Keratinocyte (primary cell): ENCODE data around the gene PRKAG1. TPM values are rescaled to one million over a fixed set of nuclear protein-coding genes. Genes with fewer than 3 reads are reported as not detected.

Experiments used
- DNase-seq: peaks from one replicate; pipeline ENCODE4 v3.0.0-alpha.2; 2011; ENCODE audit warnings: low read depth, missing footprints, low spot score
- FAIRE-seq: peaks from 2 replicates; lab custom pipeline; 2011; peaks lifted over from hg19 to GRCh38; lab: Jason Lieb, UNC
- H2AFZ ChIP-seq: 2 replicates; pipeline ENCODE4 v1.6.0; 2012; ENCODE audit warnings: low read length, control low read depth, inconsistent platforms; ENCODE audit not compliant: control insufficient read depth
- H3K27ac ChIP-seq: 2 replicates; pipeline ENCODE4 v1.5.1; 2011; ENCODE audit warnings: low read length; ENCODE audit not compliant: control insufficient read depth, insufficient read depth
- H3K27me3 ChIP-seq: 3 replicates; pipeline ENCODE4 v1.6.0; 2011; ENCODE audit warnings: low read length; ENCODE audit not compliant: control insufficient read depth, insufficient read depth; ENCODE audit errors: extremely low read depth
- H3K36me3 ChIP-seq, 2 experiments: 2 replicates in 1 of 2; 3 replicates in 1 of 2; pipeline ENCODE4 v1.5.1; 2011; ENCODE audit warnings: low read length in 2 of 2, mild to moderate bottlenecking in 1 of 2; ENCODE audit not compliant: control insufficient read depth in 2 of 2, insufficient read depth in 2 of 2; ENCODE audit errors: extremely low read depth in 1 of 2
- H3K4me1 ChIP-seq: 3 replicates; pipeline ENCODE4 v1.5.1; 2011; ENCODE audit warnings: low read length; ENCODE audit not compliant: control insufficient read depth, insufficient read depth; ENCODE audit errors: extremely low read depth
- H3K4me2 ChIP-seq: 3 replicates; pipeline ENCODE4 v1.6.0; 2011; ENCODE audit warnings: low read depth, low read length; ENCODE audit not compliant: control insufficient read depth, insufficient read depth; ENCODE audit errors: extremely low read depth
- H3K4me3 ChIP-seq, 3 experiments: fragments of 200-600 bp in 1 of 3; sonication (generic) in 1 of 3; 2 replicates in 2 of 3; 3 replicates in 1 of 3; pipeline ENCODE4 v1.5.1; 2011 to 2016; ENCODE audit warnings: low read length in 3 of 3, mild to moderate bottlenecking in 3 of 3, control low read depth in 2 of 3, inconsistent platforms in 1 of 3, low read depth in 1 of 3, mixed read lengths in 1 of 3, mixed run types in 1 of 3, moderate library complexity in 1 of 3; ENCODE audit not compliant: control insufficient read depth in 2 of 3, insufficient read depth in 2 of 3; ENCODE audit errors: extremely low read depth in 1 of 3
- H3K79me2 ChIP-seq: 2 replicates; pipeline ENCODE4 v1.6.0; 2012; ENCODE audit warnings: low read length; ENCODE audit not compliant: control insufficient read depth, insufficient read depth
- H3K9ac ChIP-seq: 3 replicates; pipeline ENCODE4 v1.6.0; 2011; ENCODE audit warnings: low read length; ENCODE audit not compliant: control insufficient read depth, insufficient read depth; ENCODE audit errors: extremely low read depth
- H3K9me1 ChIP-seq: 3 replicates; pipeline ENCODE4 v1.6.0; 2011; ENCODE audit warnings: low read length; ENCODE audit not compliant: control insufficient read depth, insufficient read depth; ENCODE audit errors: extremely low read depth
- H3K9me3 ChIP-seq: 2 replicates; pipeline ENCODE4 v1.5.1; 2012; ENCODE audit warnings: low read depth, low read length; ENCODE audit not compliant: control insufficient read depth
- H4K20me1 ChIP-seq: 3 replicates; pipeline ENCODE4 v1.6.0; 2011; ENCODE audit warnings: low read length; ENCODE audit not compliant: control insufficient read depth, insufficient read depth; ENCODE audit errors: extremely low read depth
- CTCF ChIP-seq, 3 experiments: IDR thresholded peaks in 1 of 3; conservative IDR thresholded peaks in 1 of 3; optimal IDR thresholded peaks in 1 of 3; 2 replicates in 2 of 3; 3 replicates in 1 of 3; pipeline versions ENCODE3 to v1.5.1; 2011; ENCODE audit warnings: low read length in 3 of 3, mild to moderate bottlenecking in 3 of 3, moderate library complexity in 2 of 3, control low read depth in 1 of 3, inconsistent platforms in 1 of 3; ENCODE audit not compliant: insufficient read depth in 2 of 3; ENCODE audit errors: extremely low read depth in 1 of 3
- EZH2 ChIP-seq: IDR thresholded peaks from one replicate; pipeline ENCODE4 v1.6.1; 2012; ENCODE audit warnings: inconsistent platforms, mild to moderate bottlenecking, low read length, moderate library complexity
- dilution Hi-C: fragments of 300-500 bp; cut with MboI; formaldehyde crosslinking; loops from one replicate; pipeline ENCODE4 v1.7.0; 2020; ENCODE audit warnings: low sequenced_read_pairs; ENCODE audit not compliant: extremely low pct_ligation_motif_present
- polyA plus RNA-seq, 5 experiments: library from polyadenylated mRNA; depleted of rRNA in 3 of 5; stranded (reverse) in 3 of 5; stranded (forward) in 1 of 5; unstranded in 1 of 5; fragments of >200 nt; gene quantifications; 1 replicate in 1 of 5; 2 replicates in 3 of 5; 3 replicates in 1 of 5; pipeline versions ENCODE4 v1.2.1 to v1.2.3, GENCODE V29; 2011 to 2012; ENCODE audit warnings: missing spikeins in 2 of 5, low read depth in 1 of 5, low replicate concordance in 1 of 5

PRKAG1 gene
- polyA plus RNA-seq, 1 donor (not counting 4 experiments of a cell fraction or from before 2014, with no cell fraction given): 125 TPM

- no peak overlapping the region for H2AFZ ChIP-seq
- no peak overlapping the region for H3K4me3 ChIP-seq
- no peaks in the 10 kb centered on the region for H3K27me3 ChIP-seq
- no peak overlapping the region for H3K4me2 ChIP-seq
- no peak overlapping the region for H3K27ac ChIP-seq
- H3K36me3 ChIP-seq: peaks cover 36 to 54% of the 10 kb centered on the region in 2 experiments
- TF ChIP-seq EZH2 (no peak), CTCF (optimal IDR thresholded peaks at IDR 0.05 in 1 of 3, IDR thresholded peaks at IDR 0.05 in 1 of 3, conservative IDR thresholded peaks at IDR 0.05 in 1 of 3; ENCODE audit: extremely low read depth in 1 of 3, insufficient read depth in 2 of 3, low read length in 3 of 3) (no peak)
- H4K20me1 ChIP-seq: no peaks in the 10 kb centered on the region
- dilution Hi-C loops: no loop called here
- H3K4me1 ChIP-seq: no peaks in the 10 kb centered on the region
- H3K79me2 ChIP-seq: no peaks in the 10 kb centered on the region
- FAIRE-seq (no peak), DNase-seq (no peak)
- H3K9ac ChIP-seq: no peak overlapping the region
- no peaks in the 10 kb centered on the region for H3K9me3 ChIP-seq
- H3K9me1 ChIP-seq: no peaks in the 10 kb centered on the region
Measured at GRCh38 chr12:49025463-49025862, 6.9 kb upstream of the PRKAG1 start.

- Histone ChIP-seq H3K36me3 (peaks cover 31 to 52% of the 10 kb centered on the region in 2 experiments), H3K9ac (no peak overlapping the region), H3K4me3 (no peak overlapping the region), H3K9me1 (no peaks in the 10 kb centered on the region), H3K27ac (no peak overlapping the region), H4K20me1 (no peaks in the 10 kb centered on the region), H3K9me3 (no peaks in the 10 kb centered on the region), H2AFZ (no peak overlapping the region), H3K4me2 (no peak overlapping the region), H3K79me2 (no peaks in the 10 kb centered on the region), H3K4me1 (no peaks in the 10 kb centered on the region), H3K27me3 (no peaks in the 10 kb centered on the region)
- dilution Hi-C loops: no loop called here
- DNase-seq (no peak), FAIRE-seq (no peak)
- no peak for TF ChIP-seq CTCF (optimal IDR thresholded peaks at IDR 0.05 in 1 of 3, IDR thresholded peaks at IDR 0.05 in 1 of 3, conservative IDR thresholded peaks at IDR 0.05 in 1 of 3; ENCODE audit: extremely low read depth in 1 of 3, insufficient read depth in 2 of 3, low read length in 3 of 3)
- no peak for TF ChIP-seq EZH2
Measured at GRCh38 chr12:49024543-49024942, 6.0 kb upstream of the PRKAG1 start.
